ENCODE data around the gene GAP43. TPM values are rescaled to one million over a fixed set of nuclear protein-coding genes. Genes with fewer than 3 reads are reported as not detected.

GAP43 gene
- total and polyA plus RNA-seq, 7 donors = 0.60 to 18.9 (median 7.7) TPM; not detected in 1

DNA sequence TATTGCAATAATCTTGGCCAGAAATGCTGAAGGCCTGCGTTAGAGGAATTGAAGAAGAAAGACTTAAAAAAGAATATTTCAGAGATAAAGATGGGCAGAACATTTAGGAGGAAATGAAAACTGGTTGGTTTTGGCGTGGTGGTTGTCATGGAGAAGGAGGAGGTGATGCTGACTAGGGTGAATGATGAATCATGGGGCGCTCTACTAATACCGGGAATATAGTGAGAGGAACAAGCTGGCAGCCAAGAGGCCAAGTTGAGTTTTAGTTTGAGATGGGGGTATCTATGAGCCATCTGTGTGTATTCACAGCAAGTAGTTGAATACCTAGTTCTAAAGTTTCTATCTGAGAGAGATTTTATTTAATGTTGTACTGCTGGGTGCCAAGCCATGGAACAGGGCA lies 6.8 kb upstream of the GAP43 start:
- TF ChIP-seq EP300 (IDR thresholded peaks at IDR 0.05) = no peak
- no peak for TF ChIP-seq POLR2A (IDR thresholded peaks at IDR 0.05)
- TF ChIP-seq, protein P1, sequence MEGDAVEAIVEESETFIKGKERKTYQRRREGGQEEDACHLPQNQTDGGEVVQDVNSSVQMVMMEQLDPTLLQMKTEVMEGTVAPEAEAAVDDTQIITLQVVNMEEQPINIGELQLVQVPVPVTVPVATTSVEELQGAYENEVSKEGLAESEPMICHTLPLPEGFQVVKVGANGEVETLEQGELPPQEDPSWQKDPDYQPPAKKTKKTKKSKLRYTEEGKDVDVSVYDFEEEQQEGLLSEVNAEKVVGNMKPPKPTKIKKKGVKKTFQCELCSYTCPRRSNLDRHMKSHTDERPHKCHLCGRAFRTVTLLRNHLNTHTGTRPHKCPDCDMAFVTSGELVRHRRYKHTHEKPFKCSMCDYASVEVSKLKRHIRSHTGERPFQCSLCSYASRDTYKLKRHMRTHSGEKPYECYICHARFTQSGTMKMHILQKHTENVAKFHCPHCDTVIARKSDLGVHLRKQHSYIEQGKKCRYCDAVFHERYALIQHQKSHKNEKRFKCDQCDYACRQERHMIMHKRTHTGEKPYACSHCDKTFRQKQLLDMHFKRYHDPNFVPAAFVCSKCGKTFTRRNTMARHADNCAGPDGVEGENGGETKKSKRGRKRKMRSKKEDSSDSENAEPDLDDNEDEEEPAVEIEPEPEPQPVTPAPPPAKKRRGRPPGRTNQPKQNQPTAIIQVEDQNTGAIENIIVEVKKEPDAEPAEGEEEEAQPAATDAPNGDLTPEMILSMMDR (IDR thresholded peaks at IDR 0.05) = no peak
- no peak for TF ChIP-seq POLR2AphosphoS5 (IDR thresholded peaks at IDR 0.05)
- intact Hi-C loops (cut with DNase I) = no loop called here
- 76 to 85% methylated on average over 4 of the region's 4 CpGs for WGBS, 2 donors
- no peak overlapping the region for H3K4me3 ChIP-seq
- no peaks in the 10 kb centered on the region for H3K4me1 ChIP-seq
- H3K9me3 ChIP-seq = no peaks in the 10 kb centered on the region
- DNase-seq = no peak
- H3K27ac ChIP-seq = no peak overlapping the region
- no peaks in the 10 kb centered on the region for H3K36me3 ChIP-seq
- no peaks in the 10 kb centered on the region for H3K27me3 ChIP-seq

DNA sequence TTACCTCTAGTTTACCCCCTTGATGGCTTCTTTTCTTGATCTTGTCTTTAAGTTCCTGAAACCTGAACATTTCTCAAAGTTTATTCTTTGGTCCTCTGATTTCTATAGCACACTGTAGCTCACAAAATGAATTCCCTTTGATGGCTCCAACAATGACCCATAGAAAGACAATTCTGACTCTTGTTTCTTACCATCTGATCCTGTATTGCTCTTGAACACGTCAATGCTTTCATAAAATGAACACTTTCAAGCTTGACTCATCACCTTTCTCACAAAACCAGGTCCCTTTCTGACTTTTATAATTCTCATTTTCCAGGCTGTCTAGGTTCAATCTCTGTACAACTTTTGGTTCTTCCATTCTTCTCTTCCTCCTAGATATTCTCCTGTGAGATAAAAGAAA lies 5.7 kb upstream of the GAP43 start:
- H3K4me3 ChIP-seq = no peak overlapping the region
- DNase-seq = no peak
- no peaks in the 10 kb centered on the region for H3K9me3 ChIP-seq
- 64 to 76% methylated on average over 1 of the region's 1 CpG for WGBS, 2 donors
- TF ChIP-seq, protein P1 (IDR thresholded peaks at IDR 0.05) = no peak
- no peak for TF ChIP-seq EP300 (IDR thresholded peaks at IDR 0.05)
- TF ChIP-seq POLR2A (IDR thresholded peaks at IDR 0.05) = no peak
- no peak for TF ChIP-seq POLR2AphosphoS5 (IDR thresholded peaks at IDR 0.05)
- H3K27ac ChIP-seq = no peak overlapping the region
- no peaks in the 10 kb centered on the region for H3K4me1 ChIP-seq
- no peaks in the 10 kb centered on the region for H3K36me3 ChIP-seq
- intact Hi-C loops (cut with DNase I) = no loop called here
- no peaks in the 10 kb centered on the region for H3K27me3 ChIP-seq

DNA sequence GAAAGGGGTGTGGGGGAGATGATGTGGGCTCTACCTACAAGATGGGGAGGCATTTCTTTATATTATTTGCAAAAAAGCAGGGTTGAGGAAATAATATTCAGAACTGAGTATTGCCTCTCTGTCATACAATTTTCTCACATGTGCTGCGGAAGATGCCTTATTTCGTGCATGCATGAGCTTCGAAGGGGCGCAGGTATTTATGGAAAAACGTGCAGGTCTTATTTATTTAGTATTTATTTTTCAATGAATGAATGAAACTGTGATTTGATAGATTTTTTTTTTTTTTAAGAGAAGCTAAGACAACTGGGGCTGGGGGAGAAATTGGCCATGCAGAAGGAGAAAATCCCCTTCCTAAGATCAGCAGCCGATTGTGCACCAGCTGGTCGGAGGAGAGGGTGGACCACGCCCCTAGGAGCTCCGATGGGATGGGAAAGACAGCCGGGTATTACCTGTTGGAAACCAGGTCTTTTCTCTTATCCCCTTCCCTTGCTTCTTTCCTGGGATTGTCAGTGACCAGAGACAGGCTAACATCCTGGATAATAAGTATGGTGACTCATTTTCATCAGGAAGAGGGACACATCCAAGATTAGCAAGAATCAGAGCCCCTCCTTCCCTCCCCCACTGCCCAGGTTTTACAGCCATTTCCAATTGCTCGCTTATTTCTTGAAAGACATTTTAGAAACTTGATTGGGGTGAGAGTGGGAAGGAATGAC lies 875 bp downstream of the GAP43 start:
- Histone ChIP-seq H3K9me3 (no peaks in the 10 kb centered on the region), H3K27me3 (peaks cover 0 to 26% (median 12%) of the 10 kb centered on the region in 3 donors), H3K27ac (no peak overlapping the region), H3K36me3 (no peaks in the 10 kb centered on the region), H3K4me3 (peak overlapping the region in 3 of 4 donors; percentile 12 to 40 (median 39)), H3K4me1 (peaks cover 0 to 14% (median 13%) of the 10 kb centered on the region in 4 donors)
- no peak for DNase-seq
- WGBS, 2 donors = 9 to 10% methylated on average over 11 of the region's 11 CpGs
- intact Hi-C loops (cut with DNase I) = no loop called here
- TF ChIP-seq, protein P1 (IDR thresholded peaks at IDR 0.05) = no peak
- TF ChIP-seq POLR2A (IDR thresholded peaks at IDR 0.05) = no peak

DNA sequence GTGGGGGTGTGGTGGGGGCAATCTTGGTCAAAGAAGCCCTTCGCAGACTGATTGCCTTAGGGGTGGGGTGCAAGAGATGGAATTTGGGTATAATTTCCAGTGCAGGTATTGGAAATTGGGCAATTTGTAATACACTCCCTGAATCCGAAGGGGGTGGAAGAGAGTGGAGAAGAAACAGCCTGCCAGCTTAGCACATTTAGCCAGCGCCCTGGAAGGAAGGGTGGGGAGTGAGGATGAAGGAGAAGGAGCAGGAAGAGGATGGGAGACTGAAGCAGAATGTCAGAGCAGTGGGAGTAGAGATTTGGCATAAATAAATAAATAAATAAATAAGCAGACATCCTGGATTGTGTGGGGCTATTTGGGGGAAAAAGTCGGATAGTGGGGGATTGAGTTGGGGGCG lies 1.6 kb downstream of the GAP43 start:
- no peak for DNase-seq
- no peak overlapping the region for H3K4me3 ChIP-seq
- 25 to 31% methylated on average over 5 of the region's 5 CpGs for WGBS, 2 donors
- intact Hi-C loops (cut with DNase I) = no loop called here
- TF ChIP-seq, protein P1 (IDR thresholded peaks at IDR 0.05) = no peak
- TF ChIP-seq EP300 (IDR thresholded peaks at IDR 0.05) (no peak), POLR2AphosphoS5 (IDR thresholded peaks at IDR 0.05) (no peak), POLR2A (IDR thresholded peaks at IDR 0.05) (no peak)
- H3K36me3 ChIP-seq = no peaks in the 10 kb centered on the region
- peaks cover 0 to 26% (median 12%) of the 10 kb centered on the region in 3 donors for H3K27me3 ChIP-seq
- H3K27ac ChIP-seq = no peak overlapping the region
- H3K4me1 ChIP-seq = peaks cover 0 to 14% (median 13%) of the 10 kb centered on the region in 4 donors
- no peaks in the 10 kb centered on the region for H3K9me3 ChIP-seq

DNA sequence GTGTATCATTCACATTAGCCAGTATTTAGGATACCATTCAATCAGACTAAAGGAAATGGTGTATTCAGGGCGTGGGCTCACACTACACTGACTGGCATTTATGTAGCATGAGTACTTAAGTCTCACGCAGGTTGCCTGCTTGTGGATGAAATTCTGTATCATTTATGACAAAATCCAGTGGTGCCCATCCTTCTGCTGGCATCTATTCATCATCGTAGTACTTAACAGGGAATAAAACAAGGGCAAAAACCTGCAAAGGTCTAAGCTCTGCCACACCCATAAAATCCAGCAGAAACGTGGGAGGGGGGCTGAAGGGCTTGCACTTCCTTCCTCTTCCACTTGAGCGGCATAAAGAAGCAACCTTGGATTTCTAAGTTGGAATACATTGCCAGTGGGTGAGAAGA lies 2.7 kb downstream of the GAP43 start:
- H3K9me3 ChIP-seq = no peaks in the 10 kb centered on the region
- no peak overlapping the region for H3K27ac ChIP-seq
- TF ChIP-seq EP300 (IDR thresholded peaks at IDR 0.05) (no peak), POLR2A (IDR thresholded peaks at IDR 0.05) (no peak), POLR2AphosphoS5 (IDR thresholded peaks at IDR 0.05) (no peak)
- TF ChIP-seq, protein P1 (IDR thresholded peaks at IDR 0.05) = no peak
- H3K4me3 ChIP-seq = no peak overlapping the region
- H3K4me1 ChIP-seq = peaks cover 0 to 14% (median 13%) of the 10 kb centered on the region in 4 donors
- intact Hi-C loops (cut with DNase I) = no loop called here
- no peak for DNase-seq
- peaks cover 0 to 26% (median 12%) of the 10 kb centered on the region in 3 donors for H3K27me3 ChIP-seq
- 10 to 26% methylated on average over 5 of the region's 5 CpGs for WGBS, 2 donors
- no peaks in the 10 kb centered on the region for H3K36me3 ChIP-seq
